Measurements from ENCODE around the gene SLC27A4.

- TF ChIP-seq MYNN (CRISPR knock-in tag; IDR thresholded peaks at IDR 0.05; ENCODE audit: low read depth) (no peak), ZNF142 (CRISPR knock-in tag; IDR thresholded peaks at IDR 0.05) (no peak), ATF4 (CRISPR knock-in tag; IDR thresholded peaks at IDR 0.05) (no peak), ETV5 (CRISPR knock-in tag; IDR thresholded peaks at IDR 0.05; ENCODE audit: borderline replicate concordance) (no peak)
Measured at GRCh38 chr9:128405077-128405779, 64.9 kb downstream of the SLC27A4 start.
